Measurements from ENCODE around the gene CCDC116.

CCDC116 gene

DNA sequence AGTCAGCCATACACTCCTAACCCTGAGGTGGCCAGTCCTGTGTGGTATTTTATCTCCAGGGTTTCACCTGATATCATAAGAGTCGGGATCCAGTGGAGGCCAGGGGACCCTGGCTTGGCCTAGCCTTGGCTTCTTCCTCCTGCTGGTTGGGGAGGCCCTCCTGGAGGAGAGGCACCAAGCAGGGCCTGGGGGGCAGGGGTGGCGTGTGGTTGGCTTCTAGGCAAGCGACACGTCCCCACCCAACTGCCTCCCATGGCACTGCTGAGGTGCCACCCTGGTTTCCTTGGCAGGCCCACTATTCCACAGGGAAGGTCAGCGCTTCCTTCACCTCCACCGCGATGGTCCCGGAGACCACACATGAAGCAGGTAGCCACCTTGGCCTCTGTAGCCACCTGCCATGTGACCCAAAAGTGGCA is 53.6 kb downstream of the CCDC116 start:
- no peak for TF ChIP-seq REST (IDR thresholded peaks at IDR 0.05; ENCODE audit: insufficient read depth in 1 of 2, low read depth in 2 of 2, low read length in 2 of 2)
- no peak for TF ChIP-seq FOXP2 (optimal IDR thresholded peaks at IDR 0.05; ENCODE audit: borderline replicate concordance, extremely low read depth, extremely low read length, insufficient read depth)
- no peak for TF ChIP-seq TAF1 (IDR thresholded peaks at IDR 0.05; ENCODE audit: borderline replicate concordance, insufficient read depth, low read length)
- TF ChIP-seq SIN3A (IDR thresholded peaks at IDR 0.05; ENCODE audit: borderline replicate concordance, insufficient read depth, low read length): no peak
- TF ChIP-seq POLR2AphosphoS5 (IDR thresholded peaks at IDR 0.05; ENCODE audit: low read depth, low read length): no peak
